Measurements from ENCODE around the gene TRPM1. TPM values are rescaled to one million over a fixed set of nuclear protein-coding genes. Genes with fewer than 3 reads are reported as not detected.

TRPM1 gene
- total and polyA plus RNA-seq, 4 donors: 0.05 to 0.72 (median 0.10) TPM; not detected in 1

- Histone ChIP-seq H3K27ac (ENCODE audit: low read depth, low read length) (peak within 1 kb of the TSS; percentile 90), H3K4me3 (ENCODE audit: low read depth, low read length) (peak within 1 kb of the TSS; percentile 91), H3K4me1 (ENCODE audit: control insufficient read depth, insufficient read depth, low read length) (peaks cover 15% of the 10 kb centered on the region), H3K9me3 (ENCODE audit: control insufficient read depth, insufficient read depth, low read length) (no peaks in the 10 kb centered on the region), H3K27me3 (ENCODE audit: control insufficient read depth, insufficient read depth, low read length) (no peaks in the 10 kb centered on the region), H3K36me3 (ENCODE audit: control insufficient read depth, insufficient read depth, low read length) (no peaks in the 10 kb centered on the region)
- peak in 5 of 6 donors; percentile 31 to 87 (median 35) for DNase-seq (ENCODE audit: low read depth in 4 of 6, low spot score in 6 of 6)
- under 1% methylated on average over 114 of the region's 114 CpGs for WGBS (ENCODE audit: insufficient coverage)
These were observed 110.0 kb downstream of the TRPM1 start, which contains the start of gene MTMR10 for GRCh38 chr15:30991255-30992235. Gene MTMR10, minus strand, starts transcription at chr15:30991628. Its CDS starts 122 bp downstream, at chr15:30991506.

GRCh38 chr15:30990446-30991254 lies 110.9 kb downstream of the TRPM1 start:
- H3K36me3 ChIP-seq (ENCODE audit: control insufficient read depth, insufficient read depth, low read length): no peaks in the 10 kb centered on the region
- peak in 2 of 6 donors; percentile 24 to 33 for DNase-seq (ENCODE audit: low read depth in 4 of 6, low spot score in 6 of 6)
- H3K27me3 ChIP-seq (ENCODE audit: control insufficient read depth, insufficient read depth, low read length): no peaks in the 10 kb centered on the region
- peaks cover 19% of the 10 kb centered on the region for H3K4me1 ChIP-seq (ENCODE audit: control insufficient read depth, insufficient read depth, low read length)
- H3K4me3 ChIP-seq (ENCODE audit: low read depth, low read length): peak overlapping the region; percentile 91
- 2% methylated on average over 14 of the region's 24 CpGs for WGBS (ENCODE audit: insufficient coverage)
- H3K27ac ChIP-seq (ENCODE audit: low read depth, low read length): peak overlapping the region; percentile 90
- no peaks in the 10 kb centered on the region for H3K9me3 ChIP-seq (ENCODE audit: control insufficient read depth, insufficient read depth, low read length)

- Histone ChIP-seq H3K4me3 (ENCODE audit: low read depth, low read length) (peak overlapping the region; percentile 91), H3K27me3 (ENCODE audit: control insufficient read depth, insufficient read depth, low read length) (no peaks in the 10 kb centered on the region), H3K27ac (ENCODE audit: low read depth, low read length) (no peak overlapping the region), H3K9me3 (ENCODE audit: control insufficient read depth, insufficient read depth, low read length) (no peaks in the 10 kb centered on the region), H3K36me3 (ENCODE audit: control insufficient read depth, insufficient read depth, low read length) (no peaks in the 10 kb centered on the region), H3K4me1 (ENCODE audit: control insufficient read depth, insufficient read depth, low read length) (peaks cover 23% of the 10 kb centered on the region)
- no peak for DNase-seq (ENCODE audit: low read depth in 4 of 6, low spot score in 6 of 6)
- no CpG with 5 or more reads among the region's 2 CpGs for WGBS (ENCODE audit: insufficient coverage)
These were observed 111.5 kb downstream of the TRPM1 start for GRCh38 chr15:30990036-30990435.

- 35% methylated on average over 3 of the region's 3 CpGs for WGBS (ENCODE audit: insufficient coverage)
- H3K4me1 ChIP-seq (ENCODE audit: control insufficient read depth, insufficient read depth, low read length): peaks cover 27% of the 10 kb centered on the region
- H3K27ac ChIP-seq (ENCODE audit: low read depth, low read length): peak overlapping the region; percentile 54
- no peaks in the 10 kb centered on the region for H3K36me3 ChIP-seq (ENCODE audit: control insufficient read depth, insufficient read depth, low read length)
- no peaks in the 10 kb centered on the region for H3K27me3 ChIP-seq (ENCODE audit: control insufficient read depth, insufficient read depth, low read length)
- H3K4me3 ChIP-seq (ENCODE audit: low read depth, low read length): no peak overlapping the region
- DNase-seq (ENCODE audit: low read depth in 4 of 6, low spot score in 6 of 6): peak in 3 of 6 donors; percentile 31 to 69 (median 59)
- no peaks in the 10 kb centered on the region for H3K9me3 ChIP-seq (ENCODE audit: control insufficient read depth, insufficient read depth, low read length)
These were observed 116.4 kb downstream of the TRPM1 start for GRCh38 chr15:30985081-30985531.

- H3K4me3 ChIP-seq (ENCODE audit: low read depth, low read length): no peak overlapping the region
- no peaks in the 10 kb centered on the region for H3K9me3 ChIP-seq (ENCODE audit: control insufficient read depth, insufficient read depth, low read length)
- WGBS (ENCODE audit: insufficient coverage): 32% methylated on average over 3 of the region's 6 CpGs
- H3K4me1 ChIP-seq (ENCODE audit: control insufficient read depth, insufficient read depth, low read length): peaks cover 24% of the 10 kb centered on the region
- peak in 2 of 6 donors; percentile 8 to 31 for DNase-seq (ENCODE audit: low read depth in 4 of 6, low spot score in 6 of 6)
- no peaks in the 10 kb centered on the region for H3K36me3 ChIP-seq (ENCODE audit: control insufficient read depth, insufficient read depth, low read length)
- no peaks in the 10 kb centered on the region for H3K27me3 ChIP-seq (ENCODE audit: control insufficient read depth, insufficient read depth, low read length)
- H3K27ac ChIP-seq (ENCODE audit: low read depth, low read length): peak overlapping the region; percentile 54
These were observed 117.0 kb downstream of the TRPM1 start for GRCh38 chr15:30984542-30984941.

GRCh38 chr15:30984118-30984517 lies 117.4 kb downstream of the TRPM1 start:
- Histone ChIP-seq H3K27me3 (ENCODE audit: control insufficient read depth, insufficient read depth, low read length) (no peaks in the 10 kb centered on the region), H3K4me1 (ENCODE audit: control insufficient read depth, insufficient read depth, low read length) (peaks cover 21% of the 10 kb centered on the region), H3K4me3 (ENCODE audit: low read depth, low read length) (no peak overlapping the region), H3K27ac (ENCODE audit: low read depth, low read length) (peak overlapping the region; percentile 54), H3K36me3 (ENCODE audit: control insufficient read depth, insufficient read depth, low read length) (no peaks in the 10 kb centered on the region), H3K9me3 (ENCODE audit: control insufficient read depth, insufficient read depth, low read length) (no peaks in the 10 kb centered on the region)
- DNase-seq (ENCODE audit: low read depth in 4 of 6, low spot score in 6 of 6): no peak
- 46% methylated on average over 2 of the region's 3 CpGs for WGBS (ENCODE audit: insufficient coverage)

- no peak overlapping the region for H3K27ac ChIP-seq (ENCODE audit: low read depth, low read length)
- WGBS (ENCODE audit: insufficient coverage): no CpG with 5 or more reads among the region's 5 CpGs
These were observed 122.1 kb downstream of the TRPM1 start for GRCh38 chr15:30979457-30979856.

GRCh38 chr15:30978328-30978727 lies 123.2 kb downstream of the TRPM1 start:
- no peak for DNase-seq (ENCODE audit: low read depth in 4 of 6, low spot score in 6 of 6)
- Histone ChIP-seq H3K27me3 (ENCODE audit: control insufficient read depth, insufficient read depth, low read length) (no peaks in the 10 kb centered on the region), H3K27ac (ENCODE audit: low read depth, low read length) (no peak overlapping the region), H3K36me3 (ENCODE audit: control insufficient read depth, insufficient read depth, low read length) (no peaks in the 10 kb centered on the region), H3K9me3 (ENCODE audit: control insufficient read depth, insufficient read depth, low read length) (no peaks in the 10 kb centered on the region), H3K4me1 (ENCODE audit: control insufficient read depth, insufficient read depth, low read length) (peaks cover 7% of the 10 kb centered on the region), H3K4me3 (ENCODE audit: low read depth, low read length) (no peak overlapping the region)

More at GRCh38 chr15:30979457-30979856, 122.1 kb downstream of the TRPM1 start:
- Histone ChIP-seq H3K36me3 (ENCODE audit: control insufficient read depth, insufficient read depth, low read length) (no peaks in the 10 kb centered on the region), H3K27me3 (ENCODE audit: control insufficient read depth, insufficient read depth, low read length) (no peaks in the 10 kb centered on the region), H3K9me3 (ENCODE audit: control insufficient read depth, insufficient read depth, low read length) (no peaks in the 10 kb centered on the region), H3K4me3 (ENCODE audit: low read depth, low read length) (no peak overlapping the region), H3K4me1 (ENCODE audit: control insufficient read depth, insufficient read depth, low read length) (peaks cover 7% of the 10 kb centered on the region)
- DNase-seq (ENCODE audit: low read depth in 4 of 6, low spot score in 6 of 6): no peak

GRCh38 chr15:30974112-30974511 lies 127.4 kb downstream of the TRPM1 start:
- Histone ChIP-seq H3K27me3 (ENCODE audit: control insufficient read depth, insufficient read depth, low read length) (no peaks in the 10 kb centered on the region), H3K4me1 (ENCODE audit: control insufficient read depth, insufficient read depth, low read length) (no peaks in the 10 kb centered on the region), H3K9me3 (ENCODE audit: control insufficient read depth, insufficient read depth, low read length) (no peaks in the 10 kb centered on the region), H3K4me3 (ENCODE audit: low read depth, low read length) (no peak overlapping the region), H3K27ac (ENCODE audit: low read depth, low read length) (no peak overlapping the region), H3K36me3 (ENCODE audit: control insufficient read depth, insufficient read depth, low read length) (no peaks in the 10 kb centered on the region)
- no CpG with 5 or more reads among the region's 5 CpGs for WGBS (ENCODE audit: insufficient coverage)
- DNase-seq (ENCODE audit: low read depth in 4 of 6, low spot score in 6 of 6): no peak
